GM12872 (cell line): ENCODE results near the gene IWS1.

ENCODE experiments used
- TF ChIP-seq, protein P1 (sequence below): IDR thresholded peaks from 3 replicates; pipeline ENCODE4 v1.5.1; 2011; ENCODE audit warnings: low read depth, mild to moderate bottlenecking, low read length, moderate library complexity; ENCODE audit not compliant: insufficient read depth

Gene IWS1

DNA sequence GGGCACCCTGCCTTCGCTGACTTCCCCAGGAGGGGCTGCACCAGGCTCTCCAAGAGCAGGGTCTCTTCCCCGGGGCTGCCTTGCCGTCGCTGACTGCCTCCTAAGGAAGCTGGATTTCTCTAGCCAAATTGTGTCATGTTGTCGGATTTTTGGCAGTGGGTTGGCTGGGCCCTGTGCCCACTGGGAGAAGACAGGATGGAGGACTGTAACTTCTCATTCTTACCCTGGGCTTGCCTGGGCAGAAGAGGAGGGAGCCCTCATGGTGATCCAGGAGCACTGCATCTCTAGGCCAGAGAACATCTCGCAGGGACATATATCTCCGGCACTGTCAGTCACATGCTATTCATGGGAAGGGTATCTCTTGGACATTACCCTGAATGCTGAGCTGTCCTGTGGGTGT is 15.5 kb upstream of the IWS1 start:
- TF ChIP-seq, protein P1, sequence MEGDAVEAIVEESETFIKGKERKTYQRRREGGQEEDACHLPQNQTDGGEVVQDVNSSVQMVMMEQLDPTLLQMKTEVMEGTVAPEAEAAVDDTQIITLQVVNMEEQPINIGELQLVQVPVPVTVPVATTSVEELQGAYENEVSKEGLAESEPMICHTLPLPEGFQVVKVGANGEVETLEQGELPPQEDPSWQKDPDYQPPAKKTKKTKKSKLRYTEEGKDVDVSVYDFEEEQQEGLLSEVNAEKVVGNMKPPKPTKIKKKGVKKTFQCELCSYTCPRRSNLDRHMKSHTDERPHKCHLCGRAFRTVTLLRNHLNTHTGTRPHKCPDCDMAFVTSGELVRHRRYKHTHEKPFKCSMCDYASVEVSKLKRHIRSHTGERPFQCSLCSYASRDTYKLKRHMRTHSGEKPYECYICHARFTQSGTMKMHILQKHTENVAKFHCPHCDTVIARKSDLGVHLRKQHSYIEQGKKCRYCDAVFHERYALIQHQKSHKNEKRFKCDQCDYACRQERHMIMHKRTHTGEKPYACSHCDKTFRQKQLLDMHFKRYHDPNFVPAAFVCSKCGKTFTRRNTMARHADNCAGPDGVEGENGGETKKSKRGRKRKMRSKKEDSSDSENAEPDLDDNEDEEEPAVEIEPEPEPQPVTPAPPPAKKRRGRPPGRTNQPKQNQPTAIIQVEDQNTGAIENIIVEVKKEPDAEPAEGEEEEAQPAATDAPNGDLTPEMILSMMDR = no peak

DNA sequence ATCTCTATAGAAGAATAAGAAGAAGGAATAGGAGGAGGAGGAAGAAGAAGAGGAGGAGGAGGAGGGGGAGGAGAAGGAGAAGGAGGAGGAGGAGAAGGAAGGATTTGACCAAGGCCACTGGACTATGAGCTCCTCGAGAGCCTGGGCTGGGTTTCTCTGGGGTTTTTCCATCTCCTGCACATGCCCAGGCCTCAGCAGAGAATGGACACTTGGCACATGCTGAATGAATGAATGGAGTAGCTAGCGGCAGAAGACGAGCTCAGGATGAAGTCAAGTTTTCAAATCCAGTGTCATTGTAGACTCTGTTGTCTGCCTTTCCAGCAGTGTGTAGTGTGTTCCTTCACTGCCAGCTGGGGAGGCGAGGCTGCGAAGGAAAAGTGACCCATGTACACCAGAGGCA is 11.4 kb upstream of the IWS1 start:
- TF ChIP-seq, protein P1 = no peak

- TF ChIP-seq, protein P1 = no peak
These were observed 10.6 kb upstream of the IWS1 start for GRCh38 chr2:127536707-127537541.

DNA sequence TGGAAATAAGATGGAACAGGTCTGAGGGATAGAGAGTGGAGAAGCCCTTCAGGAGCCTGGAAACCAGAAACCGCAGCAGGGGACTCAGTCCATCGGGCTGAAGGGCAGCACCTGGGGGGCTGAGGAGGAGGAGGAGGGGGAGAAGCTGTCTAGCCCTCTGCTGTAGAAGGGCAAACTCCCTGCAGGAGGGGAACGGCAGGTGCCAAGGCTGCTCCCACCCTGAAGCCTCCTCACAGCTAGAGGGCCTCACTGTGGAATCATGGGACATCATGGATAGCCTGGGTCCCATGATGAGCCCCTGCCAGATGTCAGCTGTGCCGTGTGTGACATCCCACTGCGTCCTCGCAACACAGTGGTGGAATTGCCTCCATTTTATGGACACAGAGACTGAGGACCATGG is 9.6 kb upstream of the IWS1 start:
- TF ChIP-seq, protein P1 = no peak

GRCh38 chr2:127535422-127535901 is 9.2 kb upstream of the IWS1 start, which contains the start of gene MYO7B:
TSS of gene MYO7B (plus strand) at chr2:127535683. CDS start at chr2:127559723, 24,040 bp downstream.
- TF ChIP-seq, protein P1 = no peak

DNA sequence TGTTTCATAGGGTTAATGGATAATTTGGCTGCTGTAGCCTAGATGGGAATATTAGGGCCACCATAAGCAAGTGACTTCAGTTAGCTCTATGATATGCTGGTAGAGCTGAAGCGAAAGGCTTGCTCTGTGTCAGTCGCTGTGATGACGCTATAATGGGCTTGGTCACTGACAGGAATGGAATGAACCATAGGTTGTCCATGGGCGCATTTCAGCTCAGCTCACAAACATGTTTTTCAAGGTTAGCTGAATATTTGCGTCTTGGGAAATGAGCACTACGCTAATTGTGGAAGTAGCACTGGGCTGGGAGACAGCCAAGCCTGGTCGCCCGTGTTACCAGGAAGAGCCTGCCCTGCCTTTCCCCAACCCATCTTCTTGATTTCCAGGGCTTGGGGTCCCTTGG is 6.0 kb upstream of the IWS1 start:
- TF ChIP-seq, protein P1 = no peak

DNA sequence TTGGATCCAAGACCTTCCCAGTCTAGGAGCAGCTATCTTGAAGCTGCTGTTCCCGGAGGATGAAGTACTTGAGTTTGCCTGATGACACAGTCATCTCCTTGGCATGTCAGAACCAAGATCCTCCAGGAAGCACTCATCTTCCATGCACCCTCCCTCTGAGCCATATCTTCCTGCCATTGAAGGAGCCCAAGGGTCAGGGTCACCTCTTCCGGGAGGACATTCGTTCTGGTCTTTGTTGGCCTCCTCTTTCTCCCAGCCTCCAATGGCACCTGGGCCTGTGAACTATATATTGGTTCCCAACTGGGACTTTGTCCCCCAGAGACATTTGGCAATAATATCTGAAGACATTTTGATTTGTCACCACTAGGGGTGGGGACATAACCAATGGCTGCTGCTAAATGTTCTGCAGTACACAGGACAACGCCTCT is 4.9 kb upstream of the IWS1 start:
- TF ChIP-seq, protein P1 = peak; percentile 25; the same call in 1 of the 3 replicates
